22Rv1 (cell line): ENCODE data around the gene ANHX.
"Not testable (repeated sequence)": the region's sequence is repeated elsewhere in the genome, so short reads cannot be mapped to it uniquely, and the experiment has no call there.

Experiments
- CTCF ChIP-seq: fragments of 450-650 bp; IDR thresholded peaks from 2 replicates; pipeline ENCODE4 v1.5.1; 2017; ENCODE audit warnings: mild to moderate bottlenecking
- ZFX ChIP-seq: fragments of 450-650 bp; IDR thresholded peaks from 2 replicates; pipeline ENCODE4 v1.6.1; 2017; ENCODE audit warnings: antibody characterized with exemption, borderline replicate concordance

- not testable (repeated sequence) for TF ChIP-seq CTCF, ZFX
These were observed 20.2 kb upstream of the ANHX start for GRCh38 chr12:133255833-133256232.
